CD4-positive, alpha-beta T cell (primary cell): ENCODE results near the gene PDGFC. TPM values are rescaled to one million over a fixed set of nuclear protein-coding genes. Genes with fewer than 3 reads are reported as not detected.

Experiments
- ATAC-seq: fragments of 200-7000 bp; cut with Tn5 transposase; one replicate; pipeline ENCODE4 v1.10.0; 2022; ENCODE audit warnings: mild to moderate bottlenecking; ENCODE audit not compliant: poor library complexity
- CTCF ChIA-PET: fragments of 350-600 bp; sonication (Branson Sonifier 250); formaldehyde crosslinking; loops from one replicate; lab custom pipeline; 2021; ENCODE audit warnings: antibody characterized with exemption, inconsistent platforms; lab: Charles Lee
- POLR2A ChIA-PET: fragments of 350-600 bp; sonication (Branson Sonifier 250); formaldehyde crosslinking; loops from one replicate; lab custom pipeline; 2021; ENCODE audit warnings: antibody characterized with exemption, inconsistent platforms; lab: Charles Lee
- DNase-seq, 14 experiments: peaks; one replicate each; pipeline ENCODE4 v3.0.0-alpha.2; 2013 to 2020; ENCODE audit warnings: mixed read lengths in 2 of 14
- H3K27ac ChIP-seq, 2 donors: one replicate each; pipeline versions ENCODE4 v1.5.1 to v1.7.0; 2013; ENCODE audit warnings: low read length in 2 of 2, low read depth in 1 of 2, mild to moderate bottlenecking in 1 of 2
- H3K27me3 ChIP-seq, 2 experiments: 1 replicate in 1 of 2; 2 replicates in 1 of 2; pipeline versions ENCODE4 v1.6.1 to v1.7.0; 2013; ENCODE audit warnings: low read length in 2 of 2, control low read depth in 1 of 2, mild to moderate bottlenecking in 1 of 2, moderate library complexity in 1 of 2; ENCODE audit not compliant: insufficient read depth in 2 of 2, control insufficient read depth in 1 of 2
- H3K36me3 ChIP-seq: one replicate; pipeline ENCODE4 v1.6.1; 2013; ENCODE audit warnings: low read length, control low read depth; ENCODE audit not compliant: insufficient read depth
- H3K4me1 ChIP-seq: one replicate; pipeline ENCODE4 v1.6.1; 2013; ENCODE audit warnings: low read length, control low read depth; ENCODE audit not compliant: insufficient read depth
- H3K4me3 ChIP-seq: one replicate; pipeline ENCODE4 v1.5.1; 2013; ENCODE audit warnings: mild to moderate bottlenecking, low read length, moderate library complexity
- H3K9me3 ChIP-seq, 2 experiments: 1 replicate in 1 of 2; 2 replicates in 1 of 2; pipeline versions ENCODE4 v1.6.1 to v1.7.0; 2013; ENCODE audit warnings: low read length in 2 of 2, mild to moderate bottlenecking in 2 of 2, control low read depth in 1 of 2, moderate library complexity in 1 of 2; ENCODE audit not compliant: control insufficient read depth in 1 of 2, insufficient read depth in 1 of 2
- H3K27ac Mint-ChIP-seq: one replicate; pipeline ENCODE4 v1.8.0; 2020; ENCODE audit warnings: mixed read lengths
- H3K27me3 Mint-ChIP-seq: one replicate; pipeline ENCODE4 v1.8.0; 2021; ENCODE audit warnings: mixed read lengths
- H3K36me3 Mint-ChIP-seq: one replicate; pipeline ENCODE4 v1.8.0; 2021; ENCODE audit warnings: low read depth, mixed read lengths
- H3K4me1 Mint-ChIP-seq: one replicate; pipeline ENCODE4 v1.8.0; 2021; ENCODE audit warnings: low read depth, mixed read lengths
- H3K4me3 Mint-ChIP-seq: one replicate; pipeline ENCODE4 v1.8.0; 2020; ENCODE audit warnings: mild to moderate bottlenecking, mixed read lengths
- H3K9me3 Mint-ChIP-seq: one replicate; pipeline ENCODE4 v1.8.0; 2020; ENCODE audit warnings: mixed read lengths
- intact Hi-C, 2 experiments: fragments of 100-400 bp; cut with DNase I in 1 of 2; cut with micrococcal nuclease in 1 of 2; formaldehyde crosslinking; loops; one replicate each; pipeline versions ENCODE4 v1.15.1 to v1.9.0; 2023 to 2025; cut with DNase I, micrococcal nuclease
- total RNA-seq, 174 experiments: library from RNA in 2 of 174; stranded (reverse) in 2 of 174; gene quantifications; one replicate each; pipeline ENCODE4 v1.2.3 and lab custom pipeline; 2021 to 2026
- TF ChIP-seq, protein P1 (sequence below): fragments of 200-600 bp; IDR thresholded peaks from one replicate; pipeline ENCODE4 v1.8.0; 2022; ENCODE audit warnings: antibody characterized with exemption, mild to moderate bottlenecking

Gene PDGFC
- total RNA-seq, 2 experiments from 2014 or later, result not detected

DNA sequence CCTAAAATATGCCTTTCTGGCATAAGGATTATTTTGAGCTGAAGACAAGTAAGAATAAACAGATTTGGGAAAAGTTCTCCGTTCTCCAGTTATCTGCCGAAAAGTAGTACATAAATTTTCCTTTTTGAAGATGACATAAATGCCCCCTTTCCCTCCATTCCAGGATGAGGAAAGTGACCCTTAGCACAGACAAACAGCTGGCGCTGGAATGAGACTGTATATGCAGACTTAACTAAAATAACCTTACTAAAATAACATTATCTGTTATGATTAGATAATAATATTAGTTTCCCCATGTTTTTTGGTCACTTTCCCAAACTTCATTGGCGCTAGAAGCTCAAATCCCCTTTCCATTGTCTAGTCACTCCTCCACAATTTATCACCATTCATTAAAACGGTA, 21.5 kb downstream of the PDGFC start:
- H3K27me3 Mint-ChIP-seq, result no peaks in the 10 kb centered on the region
- no peak overlapping the region for H3K4me3 ChIP-seq
- H3K27ac Mint-ChIP-seq, result no peak overlapping the region
- DNase-seq (no peak), ATAC-seq (no peak)
- H3K9me3 Mint-ChIP-seq, result no peaks in the 10 kb centered on the region
- H3K4me1 Mint-ChIP-seq, result no peaks in the 10 kb centered on the region
- H3K4me1 ChIP-seq, result no peaks in the 10 kb centered on the region
- no peak overlapping the region for H3K27ac ChIP-seq
- H3K36me3 ChIP-seq, result no peaks in the 10 kb centered on the region
- POLR2A ChIA-PET, result no interaction called here
- H3K27me3 ChIP-seq, result no peaks in the 10 kb centered on the region
- H3K36me3 Mint-ChIP-seq, result no peaks in the 10 kb centered on the region
- no peaks in the 10 kb centered on the region for H3K9me3 ChIP-seq
- TF ChIP-seq, protein P1, sequence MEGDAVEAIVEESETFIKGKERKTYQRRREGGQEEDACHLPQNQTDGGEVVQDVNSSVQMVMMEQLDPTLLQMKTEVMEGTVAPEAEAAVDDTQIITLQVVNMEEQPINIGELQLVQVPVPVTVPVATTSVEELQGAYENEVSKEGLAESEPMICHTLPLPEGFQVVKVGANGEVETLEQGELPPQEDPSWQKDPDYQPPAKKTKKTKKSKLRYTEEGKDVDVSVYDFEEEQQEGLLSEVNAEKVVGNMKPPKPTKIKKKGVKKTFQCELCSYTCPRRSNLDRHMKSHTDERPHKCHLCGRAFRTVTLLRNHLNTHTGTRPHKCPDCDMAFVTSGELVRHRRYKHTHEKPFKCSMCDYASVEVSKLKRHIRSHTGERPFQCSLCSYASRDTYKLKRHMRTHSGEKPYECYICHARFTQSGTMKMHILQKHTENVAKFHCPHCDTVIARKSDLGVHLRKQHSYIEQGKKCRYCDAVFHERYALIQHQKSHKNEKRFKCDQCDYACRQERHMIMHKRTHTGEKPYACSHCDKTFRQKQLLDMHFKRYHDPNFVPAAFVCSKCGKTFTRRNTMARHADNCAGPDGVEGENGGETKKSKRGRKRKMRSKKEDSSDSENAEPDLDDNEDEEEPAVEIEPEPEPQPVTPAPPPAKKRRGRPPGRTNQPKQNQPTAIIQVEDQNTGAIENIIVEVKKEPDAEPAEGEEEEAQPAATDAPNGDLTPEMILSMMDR, result no peak
- no peak overlapping the region for H3K4me3 Mint-ChIP-seq
- intact Hi-C loops, result no loop called here
- CTCF ChIA-PET, result no interaction called here

DNA sequence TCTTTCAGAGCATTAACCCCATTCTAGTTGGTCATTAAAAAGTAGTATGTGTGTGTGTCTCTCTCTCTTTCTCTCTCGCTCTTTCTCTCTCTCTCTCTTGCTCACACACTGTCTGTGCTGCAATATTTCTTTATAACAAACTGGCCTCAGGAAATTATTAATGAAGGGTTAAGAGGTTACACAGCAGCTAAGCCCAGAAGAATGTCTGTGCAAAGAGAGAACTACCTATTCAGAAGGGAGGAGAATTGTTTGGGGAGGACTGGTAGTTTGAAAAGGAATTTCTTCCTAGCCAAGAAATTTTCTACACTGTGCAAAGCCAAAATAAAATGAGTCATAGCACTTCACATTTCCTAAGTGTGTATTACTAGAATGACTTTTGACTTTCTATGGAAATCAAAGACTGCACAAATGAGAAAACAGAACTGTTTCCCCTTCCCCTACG, 22.2 kb downstream of the PDGFC start:
- H3K27ac Mint-ChIP-seq, result no peak overlapping the region
- no peaks in the 10 kb centered on the region for H3K27me3 Mint-ChIP-seq
- no peak overlapping the region for H3K4me3 Mint-ChIP-seq
- Histone ChIP-seq H3K36me3 (no peaks in the 10 kb centered on the region), H3K4me3 (no peak overlapping the region), H3K27ac (no peak overlapping the region), H3K4me1 (no peaks in the 10 kb centered on the region), H3K9me3 (no peaks in the 10 kb centered on the region), H3K27me3 (no peaks in the 10 kb centered on the region)
- DNase-seq (no peak), ATAC-seq (no peak)
- CTCF ChIA-PET, result no interaction called here
- POLR2A ChIA-PET, result no interaction called here
- intact Hi-C loops, result no loop called here
- no peaks in the 10 kb centered on the region for H3K4me1 Mint-ChIP-seq
- H3K9me3 Mint-ChIP-seq, result no peaks in the 10 kb centered on the region
- H3K36me3 Mint-ChIP-seq, result no peaks in the 10 kb centered on the region
- TF ChIP-seq, protein P1, result no peak

DNA sequence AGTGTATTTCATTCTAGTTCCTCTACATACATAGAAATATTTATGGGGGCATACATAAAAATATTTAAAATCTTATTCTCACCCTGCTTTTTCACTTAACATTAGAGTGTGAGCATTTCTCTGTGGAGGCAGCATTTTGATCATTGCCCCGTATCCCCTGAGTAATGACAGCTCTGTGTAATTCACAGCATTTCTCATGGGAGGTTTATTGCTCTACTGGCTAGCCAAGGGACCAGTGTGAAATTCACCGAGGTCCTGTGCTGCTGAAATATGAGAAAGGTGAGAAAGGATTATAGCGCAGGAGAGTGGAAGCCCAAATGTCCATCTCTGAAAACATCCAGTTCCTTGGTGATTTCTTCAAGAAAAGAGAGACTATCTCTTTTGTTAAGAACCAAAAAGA, 22.9 kb downstream of the PDGFC start:
- Mint-ChIP-seq H3K4me3 (no peak overlapping the region), H3K9me3 (no peaks in the 10 kb centered on the region), H3K4me1 (no peaks in the 10 kb centered on the region), H3K27ac (no peak overlapping the region), H3K27me3 (no peaks in the 10 kb centered on the region), H3K36me3 (no peaks in the 10 kb centered on the region)
- no peaks in the 10 kb centered on the region for H3K27me3 ChIP-seq
- ATAC-seq (no peak), DNase-seq (no peak)
- no peaks in the 10 kb centered on the region for H3K9me3 ChIP-seq
- CTCF ChIA-PET, result no interaction called here
- no peaks in the 10 kb centered on the region for H3K4me1 ChIP-seq
- no peak overlapping the region for H3K4me3 ChIP-seq
- intact Hi-C loops, result no loop called here
- POLR2A ChIA-PET, result no interaction called here
- no peak overlapping the region for H3K27ac ChIP-seq
- TF ChIP-seq, protein P1, result no peak
- H3K36me3 ChIP-seq, result no peaks in the 10 kb centered on the region
